Hepatocyte (in vitro differentiated cells): ENCODE measurements around the gene RABGAP1L.

Source experiments
- CTCF ChIP-seq: fragments of 200-600 bp; sonication (generic); IDR thresholded peaks from 2 replicates; pipeline ENCODE4 v1.5.1; 2016; ENCODE audit warnings: antibody characterized with exemption, mild to moderate bottlenecking; ENCODE audit not compliant: poor library complexity
- EZH2 ChIP-seq: fragments of 200-600 bp; sonication (generic); IDR thresholded peaks from 2 replicates; pipeline ENCODE4 v1.6.1; 2016; ENCODE audit warnings: antibody characterized with exemption, mild to moderate bottlenecking, borderline replicate concordance
- EZH2phosphoT487 ChIP-seq: fragments of 200-600 bp; sonication (generic); IDR thresholded peaks from one replicate; pipeline ENCODE4 v1.6.1; 2018; ENCODE audit warnings: antibody characterized with exemption, mild to moderate bottlenecking, low read depth, moderate library complexity; ENCODE audit not compliant: unreplicated experiment, severe bottlenecking

GRCh38 chr1:175035865-175036264, 876.5 kb downstream of the RABGAP1L start:
- TF ChIP-seq CTCF (no peak), EZH2 (no peak), EZH2phosphoT487 (no peak)
